ENCODE measurements around the gene CXCL16. TPM values are rescaled to one million over a fixed set of nuclear protein-coding genes. Genes with fewer than 3 reads are reported as not detected.

The CXCL16 gene
- total RNA-seq, 2 donors from 2014 or later: 27.9 to 36.0 TPM

GRCh38 chr17:4725646-4726310 lies 13.9 kb downstream of the CXCL16 start:
- Histone ChIP-seq H3K9me3 (no peaks in the 10 kb centered on the region), H3K36me3 (no peaks in the 10 kb centered on the region), H3K4me3 (no peak overlapping the region), H3K4me1 (replicated peaks) (peaks cover 2% of the 10 kb centered on the region), H3K27me3 (replicated peaks; ENCODE audit: insufficient read depth) (no peaks in the 10 kb centered on the region), H3K27ac (no peak overlapping the region)
- TF ChIP-seq POLR2A (IDR thresholded peaks at IDR 0.05): no peak
- TF ChIP-seq POLR2AphosphoS5 (IDR thresholded peaks at IDR 0.05): no peak
- no peak for TF ChIP-seq CTCF (IDR thresholded peaks at IDR 0.05)
- intact Hi-C loops (cut with DNase I): no loop called here
- no peak for DNase-seq (ENCODE audit: low spot score)
- WGBS: 77% methylated on average over 9 of the region's 9 CpGs

- H3K27me3 ChIP-seq (replicated peaks; ENCODE audit: insufficient read depth): no peaks in the 10 kb centered on the region
- no peak for TF ChIP-seq POLR2A (IDR thresholded peaks at IDR 0.05)
- TF ChIP-seq POLR2AphosphoS5 (IDR thresholded peaks at IDR 0.05): no peak
- TF ChIP-seq CTCF (IDR thresholded peaks at IDR 0.05): no peak
- H3K36me3 ChIP-seq: no peaks in the 10 kb centered on the region
- DNase-seq (ENCODE audit: low spot score): no peak
- H3K9me3 ChIP-seq: no peaks in the 10 kb centered on the region
- H3K4me3 ChIP-seq: no peak overlapping the region
- 82% methylated on average over 5 of the region's 5 CpGs for WGBS
- no peak overlapping the region for H3K27ac ChIP-seq
- no peaks in the 10 kb centered on the region for H3K4me1 ChIP-seq (replicated peaks)
- intact Hi-C loops (cut with DNase I): no loop called here
Observed at GRCh38 chr17:4724650-4725049, 15.1 kb downstream of the CXCL16 start.

GRCh38 chr17:4722678-4723240 lies 17.0 kb downstream of the CXCL16 start:
- H3K27ac ChIP-seq: no peak overlapping the region
- TF ChIP-seq CTCF (IDR thresholded peaks at IDR 0.05): no peak
- TF ChIP-seq POLR2AphosphoS5 (IDR thresholded peaks at IDR 0.05): no peak
- TF ChIP-seq POLR2A (IDR thresholded peaks at IDR 0.05): no peak

GRCh38 chr17:4721203-4722135 lies 18.3 kb downstream of the CXCL16 start:
- H3K9me3 ChIP-seq: no peaks in the 10 kb centered on the region
- no peaks in the 10 kb centered on the region for H3K36me3 ChIP-seq
- H3K27ac ChIP-seq: peak overlapping the region in 1 of 2 donors; percentile 20
- TF ChIP-seq CTCF (IDR thresholded peaks at IDR 0.05) (no peak), POLR2AphosphoS5 (IDR thresholded peaks at IDR 0.05) (peak; percentile 65)
- 65% methylated on average over 20 of the region's 20 CpGs for whole genome bisulfite sequencing
- H3K27me3 ChIP-seq (replicated peaks; ENCODE audit: insufficient read depth): no peaks in the 10 kb centered on the region
- intact Hi-C loops (cut with DNase I): no loop called here
- no peak overlapping the region for H3K4me3 ChIP-seq
- DNase-seq (ENCODE audit: low spot score): peak; percentile 60
- no peaks in the 10 kb centered on the region for H3K4me1 ChIP-seq (replicated peaks)

More at GRCh38 chr17:4722678-4723240, 17.0 kb downstream of the CXCL16 start:
- no peaks in the 10 kb centered on the region for H3K27me3 ChIP-seq (replicated peaks; ENCODE audit: insufficient read depth)
- no peaks in the 10 kb centered on the region for H3K9me3 ChIP-seq
- intact Hi-C loops (cut with DNase I): no loop called here
- 89% methylated on average over 16 of the region's 16 CpGs for WGBS
- H3K4me3 ChIP-seq: no peak overlapping the region
- DNase-seq (ENCODE audit: low spot score): no peak
- no peaks in the 10 kb centered on the region for H3K4me1 ChIP-seq (replicated peaks)
- no peaks in the 10 kb centered on the region for H3K36me3 ChIP-seq

All from prostate gland (tissue), 2 donors.